Pancreas (tissue), 10 donors: ENCODE data around the gene TAS1R2. TPM values are rescaled to one million over a fixed set of nuclear protein-coding genes. Genes with fewer than 3 reads are reported as not detected.
"Not testable (repeated sequence)": the region's sequence is repeated elsewhere in the genome, so short reads cannot be mapped to it uniquely, and the experiment has no call there.

Experiments used
- ATAC-seq, 4 donors: fragments of 200-7000 bp; cut with Tn5 transposase; one replicate each; pipeline versions ENCODE4 v1.8.0 to v1.9.1; 2020; ENCODE audit warnings: mild to moderate bottlenecking in 4 of 4, moderate library complexity in 4 of 4
- DNase-seq, 6 donors: peaks; one replicate each; pipeline ENCODE4 v3.0.0-alpha.2; 2020
- FAIRE-seq: peaks from 2 replicates; lab custom pipeline; 2012; peaks lifted over from hg19 to GRCh38; lab: Jason Lieb, UNC
- H3K27ac ChIP-seq, 4 donors: fragments of 200-600 bp; sonication (generic); 1 replicate in 3 of 4; 2 replicates in 1 of 4; pipeline versions ENCODE4 v1.5.0 to v1.8.0; 2020
- H3K27me3 ChIP-seq, 4 donors: fragments of 200-600 bp; one replicate each; pipeline ENCODE4 v1.8.0; 2021
- H3K36me3 ChIP-seq, 3 donors: fragments of 200-600 bp; sonication (generic) in 1 of 3; one replicate each; pipeline versions ENCODE4 v1.5.0 to v1.8.0; 2020 to 2021
- H3K4me1 ChIP-seq, 3 donors: fragments of 200-600 bp; one replicate each; pipeline ENCODE4 v1.8.0; 2021
- H3K4me3 ChIP-seq, 4 donors: fragments of 200-600 bp; sonication (generic) in 2 of 4; one replicate each; pipeline versions ENCODE4 v1.5.0 to v1.8.0; 2020 to 2021
- H3K9me3 ChIP-seq, 4 donors: fragments of 200-600 bp; one replicate each; pipeline ENCODE4 v1.8.0; 2021
- CTCF ChIP-seq, 4 donors: fragments of 200-600 bp; sonication (generic) in 3 of 4; IDR thresholded peaks; one replicate each; pipeline versions ENCODE4 v1.5.0 to v1.8.0; 2021; ENCODE audit warnings: antibody characterized with exemption in 4 of 4
- WGBS, 2 donors: extraction: QIAGEN DNeasy Blood & Tissue Kit; methylation state at CpG; one replicate each; pipeline ENCODE4 v1.1.7; 2013; 5-methylcytosine and 5-hydroxymethylcytosine counted together
- intact Hi-C, 3 donors: fragments of 100-400 bp; cut with DNase I; formaldehyde crosslinking; loops; one replicate each; pipeline versions ENCODE4 v1.11.1 to v1.14.2; 2022
- polyA plus RNA-seq, 2 donors: library from polyadenylated mRNA; stranded (reverse); fragments of 200-250 nt; gene quantifications; one replicate each; pipeline ENCODE4 v1.2.3, GENCODE V29; 2013
- total RNA-seq, 6 donors: library from RNA; stranded (reverse); fragmentation: NEBNext Ultra II Directional in 4 of 6; extraction: Animal tissue kit (Norgen Biotek cat#: 25700) in 4 of 6; gene quantifications; one replicate each; pipeline versions ENCODE4 v1.2.1 to v1.2.4, GENCODE V29; 2021 to 2023
- donor health status: healthy with polysubstance abuse.
- donor health status: DM: no; HTN: no; CAD: no; lungs with moderate emphysema.
- donor health status: DM: no; HTN: no; CAD: no.
- donor health status: control.
- donor health status: control.
- donor health status: Bipolar disorder and iron deficiency.
- donor health status: DM: yes; HTN: yes; CAD: no.
- donor health status: DM: no; HTN: no; CAD: no.
- donor health status: DM: no; HTN: no; CAD: no.
- donor health status: DM: yes; HTN: yes; CAD: no.

TAS1R2 gene
- total and polyA plus RNA-seq, 8 donors = not detected

DNA sequence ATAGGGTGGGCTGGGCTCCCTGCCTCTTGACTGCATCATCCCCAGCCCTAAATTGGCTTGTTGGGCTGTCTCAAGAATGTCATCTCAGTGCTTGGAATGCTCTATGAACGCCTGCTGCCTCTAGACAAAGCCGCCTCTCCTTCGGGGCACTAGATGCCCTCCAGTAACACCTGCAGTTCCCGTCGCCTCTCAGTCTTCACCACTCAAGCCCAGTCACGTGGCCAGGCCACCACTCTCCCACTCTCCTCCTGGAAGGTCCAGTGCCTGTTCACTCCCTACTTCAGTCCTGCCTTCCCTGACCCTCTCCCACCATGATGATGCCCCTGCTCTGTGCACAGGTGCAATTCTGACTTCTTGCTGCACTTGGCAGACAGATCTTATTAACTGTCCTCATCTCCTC is 7.0 kb downstream of the TAS1R2 start:
- ATAC-seq (no peak), FAIRE-seq (no peak), DNase-seq (peak in 1 of 6 donors; percentile 39)
- 38 to 41% methylated on average over 6 of the region's 6 CpGs for WGBS, 2 donors
- no peak for TF ChIP-seq CTCF (IDR thresholded peaks at IDR 0.05)
- Histone ChIP-seq H3K4me3 (no peak overlapping the region), H3K27ac (no peak overlapping the region), H3K4me1 (no peaks in the 10 kb centered on the region), H3K27me3 (no peaks in the 10 kb centered on the region), H3K36me3 (no peaks in the 10 kb centered on the region), H3K9me3 (no peaks in the 10 kb centered on the region)
- intact Hi-C loops = no loop called here

DNA sequence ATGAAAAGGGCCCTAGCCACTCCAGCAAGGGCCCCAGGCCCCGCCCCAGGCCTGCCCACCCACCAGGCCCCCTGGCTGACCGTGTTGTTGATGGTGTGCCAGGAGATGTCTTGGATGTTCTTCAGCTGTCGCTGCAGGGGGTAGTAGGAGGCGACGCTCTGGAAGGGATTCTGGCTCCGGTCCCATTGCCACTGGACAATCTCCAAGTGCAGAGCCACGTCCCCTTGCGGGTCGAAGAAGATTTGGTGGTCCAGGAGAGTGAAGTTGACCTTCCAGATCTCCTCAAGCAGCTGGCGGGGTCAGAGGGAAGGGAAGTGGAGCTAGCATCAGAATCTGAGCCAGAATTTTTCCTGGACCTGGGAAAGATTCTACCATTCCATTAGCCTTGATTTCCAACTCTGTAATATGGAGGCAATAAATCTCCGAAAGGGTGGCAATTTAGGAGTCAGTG is 10.2 kb downstream of the TAS1R2 start:
- intact Hi-C loops = no loop called here
- no peaks in the 10 kb centered on the region for H3K27me3 ChIP-seq
- no peaks in the 10 kb centered on the region for H3K9me3 ChIP-seq
- no peak overlapping the region for H3K27ac ChIP-seq
- H3K36me3 ChIP-seq = no peaks in the 10 kb centered on the region
- H3K4me3 ChIP-seq = no peak overlapping the region
- no peaks in the 10 kb centered on the region for H3K4me1 ChIP-seq
- TF ChIP-seq CTCF (IDR thresholded peaks at IDR 0.05) = no peak
- 63 to 65% methylated on average over 11 of the region's 11 CpGs for WGBS, 2 donors
- ATAC-seq (no peak), DNase-seq (peak in 1 of 6 donors; percentile 24), FAIRE-seq (no peak)

- not testable (repeated sequence) for ATAC-seq, FAIRE-seq
- WGBS, 2 donors = 80 to 86% methylated on average over 2 of the region's 2 CpGs
Measured at GRCh38 chr1:18847723-18848122, 11.7 kb downstream of the TAS1R2 start.

DNA sequence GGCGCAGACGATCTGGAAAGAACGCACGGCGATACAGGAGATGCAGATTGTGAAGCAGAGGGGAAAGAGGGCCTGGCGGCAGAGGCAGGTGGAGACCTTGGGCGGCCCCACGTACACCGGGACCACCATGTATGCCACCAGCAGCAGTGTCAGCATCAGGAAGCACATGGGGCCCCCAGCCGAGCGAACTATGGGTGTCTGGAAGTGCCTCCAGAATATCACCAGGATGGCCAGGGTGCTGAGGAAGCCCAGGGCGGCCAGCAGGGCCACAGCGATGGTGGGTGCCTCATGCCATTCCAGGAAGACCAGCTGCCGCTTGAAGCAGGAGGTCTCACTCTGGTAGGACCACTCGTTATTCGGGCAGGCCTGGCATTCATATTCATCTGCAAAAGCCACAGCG is 19.3 kb downstream of the TAS1R2 start:
- WGBS, 2 donors = 85 to 90% methylated on average over 17 of the region's 17 CpGs
- FAIRE-seq = no peak
- H3K27me3 ChIP-seq = no peaks in the 10 kb centered on the region

More at GRCh38 chr1:18847723-18848122, 11.7 kb downstream of the TAS1R2 start:
- DNase-seq, H3K4me1 ChIP-seq, H3K4me3 ChIP-seq, H3K36me3 ChIP-seq, intact Hi-C loops, H3K27me3 ChIP-seq, H3K9me3 ChIP-seq, H3K27ac ChIP-seq: not testable (repeated sequence)

GRCh38 chr1:18836654-18837053 is 22.8 kb downstream of the TAS1R2 start:
- FAIRE-seq (no peak), DNase-seq (no peak), ATAC-seq (no peak)
- H3K27ac ChIP-seq = no peak overlapping the region
- H3K4me3 ChIP-seq = no peak overlapping the region
- no peak for TF ChIP-seq CTCF (IDR thresholded peaks at IDR 0.05)
- no peaks in the 10 kb centered on the region for H3K4me1 ChIP-seq
- intact Hi-C loops = no loop called here
- H3K9me3 ChIP-seq = no peaks in the 10 kb centered on the region
- WGBS, 2 donors = 53 to 64% methylated on average over 5 of the region's 5 CpGs
- H3K27me3 ChIP-seq = no peaks in the 10 kb centered on the region
- no peaks in the 10 kb centered on the region for H3K36me3 ChIP-seq

More for the DNA sequence above, 19.3 kb downstream of the TAS1R2 start:
- intact Hi-C loops = no loop called here
- TF ChIP-seq CTCF (IDR thresholded peaks at IDR 0.05) = no peak
- Histone ChIP-seq H3K36me3 (no peaks in the 10 kb centered on the region), H3K9me3 (no peaks in the 10 kb centered on the region), H3K4me3 (no peak overlapping the region), H3K27ac (no peak overlapping the region), H3K4me1 (no peaks in the 10 kb centered on the region)
- ATAC-seq = no peak
- DNase-seq = no peak

- ATAC-seq, H3K27me3 ChIP-seq, H3K27ac ChIP-seq, FAIRE-seq, DNase-seq, H3K4me3 ChIP-seq, H3K9me3 ChIP-seq, intact Hi-C loops, H3K4me1 ChIP-seq, H3K36me3 ChIP-seq: not testable (repeated sequence)
- WGBS, 2 donors = 19 to 24% methylated on average over 1 of the region's 1 CpG
Measured at GRCh38 chr1:18832319-18832718, 27.1 kb downstream of the TAS1R2 start.
